DMS53 (cell line): Measurements from ENCODE around the gene ZACN.
"Not testable (repeated sequence)": the region's sequence is repeated elsewhere in the genome, so short reads cannot be mapped to it uniquely, and the experiment has no call there.

Experiments used
- DNase-seq: peaks from one replicate; lab custom pipeline; 2025; lab: John Stamatoyannopoulos, UW

The ZACN gene

DNA sequence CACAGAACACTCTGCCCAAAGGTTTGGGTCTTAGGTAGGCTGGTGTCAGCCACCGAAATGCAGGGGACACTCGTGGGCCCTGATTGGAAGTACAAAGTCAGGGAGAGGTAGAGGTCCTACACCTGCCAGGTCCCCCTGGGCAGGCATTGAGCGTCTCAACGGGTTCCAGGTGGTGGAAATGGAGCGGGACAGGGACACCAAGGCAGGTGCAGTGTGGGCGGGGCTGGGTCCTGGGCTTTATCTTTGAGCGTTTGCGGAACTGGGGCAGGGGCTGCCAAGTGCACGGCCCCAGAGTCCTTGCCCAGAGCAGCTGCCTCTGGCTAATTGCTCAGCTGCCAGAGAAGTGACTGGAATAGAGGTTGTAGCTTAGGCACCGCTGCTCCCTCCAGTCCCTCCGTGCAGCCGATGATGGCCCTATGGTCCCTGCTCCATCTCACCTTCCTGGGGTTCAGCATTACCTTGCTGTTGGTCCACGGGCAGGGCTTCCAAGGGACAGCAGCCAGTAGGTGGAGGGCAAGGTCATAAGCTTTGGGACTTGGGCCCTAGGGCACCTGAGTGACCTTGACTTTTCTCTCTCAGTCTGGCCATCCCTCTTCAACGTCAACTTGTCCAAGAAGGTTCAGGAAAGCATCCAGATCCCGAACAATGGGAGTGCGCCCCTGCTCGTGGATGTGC, at the start of gene ZACN:
TSS of gene ZACN (plus strand) at position 323 of the 675 bp plus-strand sequence. CDS start at position 406, 83 bp downstream.
- DNase-seq, result peak; percentile 91

DNA sequence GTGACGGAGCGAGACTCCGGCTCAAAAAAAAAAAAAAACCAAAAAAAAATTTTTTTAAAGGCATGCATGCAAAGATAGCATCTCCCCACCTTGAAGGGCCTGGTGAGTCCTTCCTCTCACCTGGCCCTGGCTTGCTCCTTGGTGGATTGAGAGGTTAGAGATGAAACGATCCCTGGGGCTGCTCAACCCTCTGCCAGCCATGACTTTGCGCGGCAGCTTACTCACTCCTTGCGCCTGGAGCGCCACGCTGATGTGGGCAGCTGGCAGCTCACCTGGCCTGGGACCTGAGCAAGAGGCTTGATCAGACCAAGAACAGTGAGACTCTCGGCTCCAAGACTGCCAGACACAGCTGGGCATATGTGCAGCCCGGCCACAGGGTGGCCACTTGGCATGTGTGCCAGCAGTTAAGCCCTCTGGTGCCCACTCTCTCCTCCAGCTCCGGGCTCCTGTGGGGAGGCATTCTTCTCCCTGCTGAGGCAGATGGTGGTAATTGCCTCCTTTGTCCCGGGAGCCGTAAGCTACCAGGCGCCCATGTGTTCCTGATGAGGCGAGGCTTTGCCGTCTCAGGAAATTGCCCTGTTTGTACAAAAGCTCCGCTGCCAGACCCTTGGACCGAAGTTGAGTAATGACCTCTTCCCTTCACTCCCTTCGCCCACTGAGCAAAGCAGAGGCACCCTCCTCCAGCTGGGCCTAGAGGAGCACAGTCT, 46.8 kb upstream of the ZACN start:
- DNase-seq, result peak; percentile 39

GRCh38 chr17:76032780-76033108, 46.2 kb upstream of the ZACN start:
- DNase-seq, result no peak

- DNase-seq, result no peak
Measured at GRCh38 chr17:76033139-76033538, 45.8 kb upstream of the ZACN start.

- no peak for DNase-seq
Measured at GRCh38 chr17:76034428-76035350, 44.3 kb upstream of the ZACN start.

DNA sequence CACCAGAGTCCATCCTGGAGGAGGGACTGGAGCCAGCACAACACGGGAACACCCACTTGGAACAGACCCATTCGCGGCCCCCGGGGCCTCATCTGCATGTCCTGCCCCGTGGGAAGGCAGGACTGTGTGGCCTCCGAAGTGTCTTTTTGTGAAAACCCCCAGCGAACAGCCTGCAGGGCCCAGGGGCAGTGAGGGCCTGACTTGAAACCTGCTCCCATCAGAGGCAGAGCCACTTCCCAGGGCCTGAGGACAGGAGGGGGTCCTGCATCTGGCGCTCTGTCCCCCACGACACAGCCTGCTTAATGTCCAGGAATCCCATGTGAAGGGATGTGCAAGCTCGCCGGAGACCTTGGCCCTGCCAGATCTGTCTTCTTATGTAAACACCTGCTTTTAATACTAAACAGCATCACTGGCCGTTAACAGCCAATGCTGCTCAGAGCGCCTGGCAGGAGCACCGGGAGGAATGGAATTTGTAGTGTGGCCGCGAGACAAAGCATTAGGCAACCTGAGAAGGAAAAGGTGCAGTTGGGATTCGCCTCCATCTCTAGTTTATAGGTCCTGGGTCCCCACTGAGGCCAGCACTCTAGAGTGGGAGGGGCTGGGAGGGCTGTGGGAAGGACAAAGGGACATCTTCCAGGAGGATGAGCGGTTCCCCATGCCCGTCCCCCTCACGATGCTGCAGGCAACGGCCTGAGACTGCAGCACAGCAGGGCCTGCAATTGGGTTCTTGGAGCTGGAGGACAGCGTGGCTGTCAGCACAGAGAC, 42.3 kb upstream of the ZACN start:
- peak; percentile 23 for DNase-seq

DNA sequence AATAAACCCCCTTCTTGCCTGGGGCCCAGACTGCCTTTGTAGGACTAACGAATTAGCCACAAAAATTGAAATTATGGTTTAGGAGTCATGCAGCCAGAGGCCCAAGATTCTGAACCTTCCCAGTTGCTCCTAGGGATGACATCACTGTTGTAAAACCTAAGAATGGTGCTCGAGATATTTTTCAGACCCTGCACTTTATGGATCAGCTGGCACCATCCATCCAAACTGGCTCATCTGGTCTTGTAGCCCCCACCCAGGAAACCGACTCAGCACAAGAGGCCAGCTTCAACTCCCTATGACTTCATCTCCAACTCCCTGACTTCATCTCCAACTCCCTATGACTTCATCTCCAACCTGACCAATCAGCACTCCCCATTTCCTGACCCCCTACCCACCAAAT, 40.9 kb upstream of the ZACN start:
- no peak for DNase-seq

DNA sequence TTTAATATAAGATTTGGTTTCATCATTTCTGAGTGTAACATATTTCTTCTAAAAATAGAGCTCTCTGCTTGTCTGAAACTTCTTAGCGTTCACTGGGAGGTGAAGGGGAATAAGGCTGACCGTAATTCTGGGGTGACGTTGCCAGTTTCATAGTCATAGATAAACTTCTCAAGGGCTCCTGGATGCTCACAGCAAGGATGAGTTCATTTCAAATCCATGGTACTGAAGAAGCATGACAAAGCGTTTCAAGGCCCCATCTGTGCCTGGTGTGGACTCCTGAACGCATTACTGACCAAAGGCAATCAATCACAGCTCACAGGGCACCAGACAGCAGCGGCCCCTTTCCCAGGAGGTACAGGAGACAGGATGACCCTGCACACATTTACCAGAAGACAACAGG, 39.9 kb upstream of the ZACN start:
- DNase-seq, result no peak

DNA sequence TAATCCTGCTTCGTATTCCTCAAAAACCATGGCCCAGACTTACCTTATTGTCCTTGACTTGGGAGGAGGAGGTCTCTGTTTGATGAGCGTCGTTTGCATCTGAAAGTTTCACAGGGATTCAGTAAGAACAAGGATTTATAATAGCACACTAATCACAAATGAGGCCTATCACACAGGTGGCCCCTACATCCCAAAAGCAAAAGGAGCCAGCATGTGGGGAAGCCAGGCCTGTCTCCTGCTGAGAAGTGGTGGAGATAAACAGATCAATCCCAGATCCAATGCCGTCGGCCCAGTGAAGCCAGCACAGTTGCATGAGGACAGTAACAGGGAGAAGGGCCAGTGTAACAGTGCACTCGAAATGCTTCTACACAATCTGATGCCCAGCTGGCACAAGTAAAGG, 38.6 kb upstream of the ZACN start:
- no peak for DNase-seq

DNA sequence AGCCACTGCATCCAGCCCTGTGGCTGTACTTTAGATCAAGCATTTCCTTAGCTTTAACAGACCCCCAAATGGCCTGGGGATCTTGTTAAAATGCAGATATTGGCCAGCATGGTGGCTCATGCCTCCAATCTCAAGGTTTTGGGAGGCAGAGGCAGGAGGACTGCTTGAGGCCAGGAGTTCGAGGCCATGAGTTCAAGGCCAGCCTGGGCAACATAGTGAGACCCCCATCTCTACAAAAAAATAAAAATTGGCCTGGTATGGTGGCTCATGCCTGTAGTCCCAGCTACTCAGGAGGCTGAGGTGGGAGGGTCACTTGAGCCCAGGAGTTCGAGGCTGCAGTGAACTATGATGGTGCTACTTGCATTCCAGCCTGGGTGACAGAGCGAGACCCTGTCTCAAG, 36.1 kb upstream of the ZACN start:
- DNase-seq, result not testable (repeated sequence)

- DNase-seq, result not testable (repeated sequence)
Measured at GRCh38 chr17:76044475-76045007, 34.4 kb upstream of the ZACN start.

DNA sequence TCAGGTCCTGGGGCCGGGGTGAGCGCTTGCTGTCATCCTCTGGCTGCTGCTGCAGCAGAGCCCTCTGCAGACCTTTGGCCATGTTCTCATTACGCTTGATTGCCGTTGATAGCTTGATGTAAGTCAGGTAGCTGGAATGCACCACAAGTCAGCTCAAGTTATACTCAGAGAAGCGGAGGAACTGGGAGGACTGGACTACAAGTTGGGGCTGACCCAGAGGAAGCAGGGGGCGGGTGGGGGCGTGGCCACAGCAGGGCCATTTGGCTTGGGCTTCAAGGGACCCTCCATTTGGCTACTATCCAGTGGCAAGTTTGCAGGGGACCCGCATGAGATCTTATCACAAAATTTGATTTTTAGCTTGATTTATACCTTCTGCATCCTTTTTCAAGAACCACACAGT, 32.9 kb upstream of the ZACN start:
- no peak for DNase-seq

GRCh38 chr17:76048025-76048605, 30.9 kb upstream of the ZACN start:
- no peak for DNase-seq

DNA sequence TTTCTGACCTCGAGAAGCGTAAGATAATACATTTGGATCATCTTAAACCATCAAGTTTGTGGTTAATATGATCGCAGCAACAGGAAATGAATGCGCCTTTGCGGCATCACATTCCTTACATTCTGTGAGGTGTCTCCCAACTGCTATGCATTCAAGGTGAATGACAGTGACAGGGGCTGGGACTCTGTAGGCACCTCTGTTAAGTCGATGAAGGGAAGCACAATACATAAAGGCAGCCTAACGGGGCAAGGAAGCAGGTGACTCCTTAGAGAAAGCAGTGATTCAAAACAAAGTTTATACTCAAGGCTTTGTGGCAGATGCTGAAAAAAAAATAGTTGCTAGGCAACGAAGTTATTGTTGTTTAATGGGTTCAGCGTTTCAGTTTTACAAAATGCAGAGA, 30.3 kb upstream of the ZACN start:
- no peak for DNase-seq

DNA sequence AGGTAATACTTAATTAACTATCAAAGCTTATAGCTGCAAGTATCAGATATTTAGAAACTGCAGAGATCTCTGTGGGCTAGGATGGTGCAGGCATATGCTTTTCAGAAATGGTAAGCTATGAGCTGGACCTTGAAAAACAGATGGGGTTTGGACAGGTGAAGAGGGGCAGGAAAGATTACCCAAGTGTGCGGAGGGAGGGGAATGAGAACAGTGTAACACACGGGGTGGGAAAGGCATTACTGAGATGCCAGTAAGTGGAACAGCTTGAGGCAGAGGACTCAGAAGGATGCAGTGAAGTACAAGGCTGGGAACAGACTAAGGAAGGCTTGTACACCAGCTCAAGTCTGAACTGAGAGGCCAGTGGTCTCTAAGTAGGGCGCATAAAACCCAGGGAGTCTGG, 29.7 kb upstream of the ZACN start:
- no peak for DNase-seq

GRCh38 chr17:76049836-76050537, 29.0 kb upstream of the ZACN start:
- no peak for DNase-seq

GRCh38 chr17:76050538-76051467, 28.2 kb upstream of the ZACN start:
- no peak for DNase-seq

DNA sequence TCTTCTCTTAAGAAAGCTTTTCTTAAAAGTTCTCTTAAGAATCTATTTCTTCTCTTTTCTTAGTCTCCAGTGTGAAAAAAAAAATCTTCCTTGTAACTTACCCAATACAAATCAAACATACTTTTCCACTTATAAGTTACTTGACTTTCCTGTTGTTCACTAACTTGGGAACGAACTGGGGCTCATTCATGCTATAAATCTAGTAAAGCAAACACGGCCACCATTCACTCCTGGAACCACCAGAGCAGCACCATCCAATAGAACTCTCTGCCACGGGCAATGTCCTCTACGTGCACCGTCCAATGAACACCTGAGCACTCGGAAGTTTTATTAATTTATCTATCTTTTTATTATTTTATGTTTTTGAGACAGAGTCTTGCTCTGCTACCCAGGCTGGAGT, 27.4 kb upstream of the ZACN start:
- no peak for DNase-seq

DNA sequence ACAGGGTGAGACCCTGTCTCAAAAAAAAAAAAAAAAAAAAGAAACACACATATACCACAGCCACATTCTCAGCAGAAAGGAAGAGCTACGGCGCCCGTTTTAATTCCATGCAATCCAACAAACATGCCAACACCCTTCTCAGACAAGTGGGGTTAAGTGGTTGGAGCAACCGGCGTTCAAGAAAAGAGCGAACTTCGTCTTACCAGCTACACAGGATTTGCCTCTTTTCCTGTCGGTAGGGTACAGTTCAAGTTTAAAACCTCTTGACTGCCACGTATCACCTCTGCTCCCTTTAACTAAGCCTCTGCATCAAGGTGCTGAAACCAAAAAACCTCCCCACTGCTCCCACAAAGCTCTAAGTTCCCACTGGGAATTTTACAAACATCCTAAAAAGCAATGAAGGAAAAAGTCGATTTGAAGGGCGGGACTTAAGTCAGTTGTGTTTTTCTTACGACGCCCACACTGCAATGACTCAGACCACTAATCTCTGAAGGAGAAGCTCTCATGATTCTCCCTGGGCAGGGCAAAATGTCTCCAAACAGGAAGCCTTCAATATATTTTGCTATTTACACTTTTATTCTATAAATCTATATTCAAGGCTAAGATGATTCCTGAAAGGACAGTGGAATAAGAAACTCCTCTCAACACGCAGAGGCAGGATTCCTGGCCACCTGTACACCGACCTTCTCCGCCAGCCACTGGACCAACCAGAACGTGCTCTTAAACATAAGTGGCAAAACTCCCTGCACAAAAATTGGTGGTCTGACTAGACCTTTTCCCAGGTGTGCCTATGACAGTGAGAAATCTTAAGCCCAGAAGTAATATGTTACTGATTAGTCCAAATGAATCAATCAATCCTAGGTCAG, 25.5 kb upstream of the ZACN start:
- DNase-seq, result no peak
